NCI-H2107 treated with DMSO at 0.1 percent for 48 hours (cell line): Measurements from ENCODE around the gene PRKAR2B.
"Not testable (repeated sequence)": the region's sequence is repeated elsewhere in the genome, so short reads cannot be mapped to it uniquely, and the experiment has no call there.

ENCODE experiments used
- DNase-seq: peaks from one replicate; lab custom pipeline; 2025; ENCODE audit not compliant: unreplicated experiment; lab: John Stamatoyannopoulos, UW

The PRKAR2B gene

GRCh38 chr7:107047902-107048782, 3.6 kb downstream of the PRKAR2B start:
- DNase-seq = no peak

GRCh38 chr7:107048783-107049418, 4.4 kb downstream of the PRKAR2B start:
- no peak for DNase-seq

- no peak for DNase-seq
Measured at GRCh38 chr7:107049480-107049879, 5.0 kb downstream of the PRKAR2B start.

GRCh38 chr7:107049971-107050532, 5.5 kb downstream of the PRKAR2B start:
- no peak for DNase-seq

GRCh38 chr7:107051376-107051775, 6.9 kb downstream of the PRKAR2B start:
- no peak for DNase-seq

GRCh38 chr7:107054965-107055364, 10.5 kb downstream of the PRKAR2B start:
- DNase-seq = not testable (repeated sequence)

GRCh38 chr7:107056058-107056457, 11.6 kb downstream of the PRKAR2B start:
- DNase-seq = not testable (repeated sequence)

- no peak for DNase-seq
Measured at GRCh38 chr7:107056728-107057473, 12.4 kb downstream of the PRKAR2B start.

GRCh38 chr7:107057474-107057833, 12.9 kb downstream of the PRKAR2B start:
- no peak for DNase-seq

GRCh38 chr7:107059468-107059867, 15.0 kb downstream of the PRKAR2B start:
- DNase-seq = no peak

GRCh38 chr7:107063245-107064120, 19.0 kb downstream of the PRKAR2B start:
- DNase-seq = no peak

- DNase-seq = no peak
Measured at GRCh38 chr7:107064255-107064654, 19.8 kb downstream of the PRKAR2B start.

- DNase-seq = no peak
Measured at GRCh38 chr7:107065929-107066247, 21.4 kb downstream of the PRKAR2B start.

GRCh38 chr7:107068156-107068555, 23.7 kb downstream of the PRKAR2B start:
- no peak for DNase-seq

GRCh38 chr7:107069457-107069856, 25.0 kb downstream of the PRKAR2B start:
- no peak for DNase-seq

- DNase-seq = no peak
Measured at GRCh38 chr7:107070710-107071109, 26.2 kb downstream of the PRKAR2B start.

GRCh38 chr7:107071129-107071528, 26.6 kb downstream of the PRKAR2B start:
- no peak for DNase-seq

- no peak for DNase-seq
Measured at GRCh38 chr7:107072133-107072532, 27.6 kb downstream of the PRKAR2B start.

- no peak for DNase-seq
Measured at GRCh38 chr7:107075863-107076574, 31.5 kb downstream of the PRKAR2B start.
